IMR-90 (cell line): ENCODE results near the gene NMRK2. TPM values are rescaled to one million over a fixed set of nuclear protein-coding genes. Genes with fewer than 3 reads are reported as not detected.
A peak's percentile ranks its signal among the peaks of the same experiment; 100 is the strongest.

Experiments used
- ATAC-seq: fragments of 200-7000 bp; cut with Tn5 transposase; 2 replicates; pipeline ENCODE4 v1.9.1; 2020; ENCODE audit warnings: low read depth, mild to moderate bottlenecking, moderate library complexity
- BruUV-seq: library from RNA; stranded (reverse); fragments of 400-500 nt; replicated peaks from 2 replicates; lab custom pipeline; 2021; lab: Mats Ljungman, UMichigan
- CTCF ChIA-PET: fragments of 300-600 bp; formaldehyde crosslinking; extraction: SDS; loops from one replicate; lab custom pipeline; 2021; ENCODE audit warnings: antibody characterized with exemption; lab: Yijun Ruan, JAX
- POLR2A ChIA-PET: fragments of 300-600 bp; sonication (Branson Sonifier 250); formaldehyde crosslinking; loops from one replicate; lab custom pipeline; 2022; ENCODE audit warnings: antibody characterized with exemption; ENCODE audit not compliant: unreplicated experiment; lab: Charles Lee
- DNase-seq: peaks from one replicate; pipeline ENCODE4 v3.0.0; 2013
- H2AFZ ChIP-seq: replicated peaks from 2 replicates; pipeline ENCODE3; 2013; ENCODE audit warnings: low read length, mild to moderate bottlenecking; ENCODE audit not compliant: poor library complexity
- H2AK5ac ChIP-seq: 2 replicates; pipeline ENCODE4 v1.6.1; 2013; ENCODE audit warnings: low read depth, low read length, inconsistent platforms
- H2AK9ac ChIP-seq: replicated peaks from 2 replicates; pipeline ENCODE3; 2013; ENCODE audit warnings: mild to moderate bottlenecking, low read depth, low read length, moderate library complexity; ENCODE audit not compliant: poor library complexity
- H2BK120ac ChIP-seq: 2 replicates; pipeline ENCODE4 v1.6.1; 2013; ENCODE audit warnings: low read depth, low read length, inconsistent platforms
- H2BK15ac ChIP-seq: 3 replicates; pipeline ENCODE4 v1.6.1; 2013; ENCODE audit warnings: low read depth, low read length, inconsistent platforms
- H2BK20ac ChIP-seq: 2 replicates; pipeline ENCODE4 v1.6.1; 2013; ENCODE audit warnings: low read depth, mild to moderate bottlenecking, inconsistent platforms, low read length, moderate library complexity
- H2BK5ac ChIP-seq: 2 replicates; pipeline ENCODE4 v1.6.1; 2013; ENCODE audit warnings: mild to moderate bottlenecking, low read depth, low read length, inconsistent platforms; ENCODE audit not compliant: poor library complexity, severe bottlenecking
- H3K14ac ChIP-seq: replicated peaks from 2 replicates; pipeline ENCODE4 v1.6.1; 2013; ENCODE audit warnings: low read depth, low read length, inconsistent platforms
- H3K18ac ChIP-seq: 2 replicates; pipeline ENCODE4 v1.6.1; 2013; ENCODE audit warnings: low read depth, low read length, control low read depth
- H3K23ac ChIP-seq: 2 replicates; pipeline ENCODE4 v1.6.1; 2013; ENCODE audit warnings: low read depth, low read length, inconsistent platforms
- H3K27ac ChIP-seq: 2 replicates; pipeline ENCODE4 v1.5.1; 2013; ENCODE audit warnings: mild to moderate bottlenecking, control low read depth, low read length; ENCODE audit not compliant: insufficient read depth
- H3K27me3 ChIP-seq: 2 replicates; pipeline ENCODE4 v1.6.1; 2013; ENCODE audit warnings: low read length; ENCODE audit not compliant: control insufficient read depth, insufficient read depth
- H3K36me3 ChIP-seq: 2 replicates; pipeline ENCODE4 v1.6.1; 2013; ENCODE audit warnings: low read length, mixed read lengths; ENCODE audit not compliant: control insufficient read depth, insufficient read depth
- H3K4ac ChIP-seq: 2 replicates; pipeline ENCODE4 v1.6.1; 2013; ENCODE audit warnings: low read depth, low read length, inconsistent platforms
- H3K4me1 ChIP-seq: 2 replicates; pipeline ENCODE4 v1.6.1; 2013; ENCODE audit warnings: low read length, mixed read lengths; ENCODE audit not compliant: control insufficient read depth, insufficient read depth
- H3K4me2 ChIP-seq: 2 replicates; pipeline ENCODE4 v1.6.1; 2013; ENCODE audit warnings: low read depth, mild to moderate bottlenecking, control low read depth, low read length, moderate library complexity
- H3K4me3 ChIP-seq: 2 replicates; pipeline ENCODE4 v1.5.1; 2013; ENCODE audit warnings: low read depth, mild to moderate bottlenecking, control low read depth, low read length, moderate library complexity; ENCODE audit not compliant: insufficient read depth
- H3K56ac ChIP-seq: 2 replicates; pipeline ENCODE4 v1.6.1; 2013; ENCODE audit warnings: low read length, inconsistent platforms; ENCODE audit not compliant: insufficient read depth; ENCODE audit errors: extremely low read depth
- H3K79me1 ChIP-seq, 2 experiments: 2 replicates each; pipeline ENCODE4 v1.6.1; 2013; ENCODE audit warnings: low read length in 2 of 2, inconsistent platforms in 1 of 2, low read depth in 1 of 2
- H3K9ac ChIP-seq: 2 replicates; pipeline ENCODE4 v1.6.1; 2013; ENCODE audit warnings: low read depth, low read length, control low read depth
- H3K9me1 ChIP-seq: 2 replicates; pipeline ENCODE4 v1.6.1; 2013; ENCODE audit warnings: low read length, inconsistent platforms; ENCODE audit not compliant: insufficient read depth
- H3K9me3 ChIP-seq: 2 replicates; pipeline ENCODE4 v1.6.1; 2013; ENCODE audit warnings: low read length; ENCODE audit not compliant: control insufficient read depth, insufficient read depth
- H4K20me1 ChIP-seq: 2 replicates; pipeline ENCODE4 v1.6.1; 2013; ENCODE audit warnings: low read length, inconsistent platforms; ENCODE audit not compliant: insufficient read depth
- H4K5ac ChIP-seq: 2 replicates; pipeline ENCODE4 v1.6.1; 2013; ENCODE audit warnings: mild to moderate bottlenecking, low read depth, low read length, control low read depth
- H4K8ac ChIP-seq, 2 experiments: 2 replicates each; pipeline ENCODE4 v1.6.1; 2013; ENCODE audit warnings: low read depth in 2 of 2, low read length in 2 of 2, control low read depth in 1 of 2, inconsistent platforms in 1 of 2
- H4K91ac ChIP-seq: 2 replicates; pipeline ENCODE4 v1.6.1; 2013; ENCODE audit warnings: low read depth, low read length, inconsistent platforms; ENCODE audit not compliant: insufficient read depth
- BHLHE40 ChIP-seq: fragments of 150-350 bp; IDR thresholded peaks from 2 replicates; pipeline ENCODE4 v1.6.1; 2016; ENCODE audit warnings: mild to moderate bottlenecking, low read depth, low read length
- CTCF ChIP-seq: conservative IDR thresholded peaks from 2 replicates; pipeline ENCODE4 v1.5.1; 2012; ENCODE audit warnings: mild to moderate bottlenecking, low read depth, low read length, improper control_type of control experiment
- FOS ChIP-seq: fragments of 150-350 bp; IDR thresholded peaks from 2 replicates; pipeline ENCODE4 v1.6.1; 2016; ENCODE audit warnings: low read depth, low read length
- MAFK ChIP-seq: IDR thresholded peaks from 2 replicates; pipeline ENCODE4 v1.6.1; 2012; ENCODE audit warnings: low read depth, low read length, improper control_type of control experiment
- POLR2A ChIP-seq: IDR thresholded peaks from 2 replicates; pipeline ENCODE4 v1.6.1; 2012; ENCODE audit warnings: mild to moderate bottlenecking, low read depth, low read length
- RAD21 ChIP-seq: IDR thresholded peaks from 2 replicates; pipeline ENCODE4 v1.6.1; 2012; ENCODE audit warnings: low read length, improper control_type of control experiment
- WGBS, 2 experiments: methylation state at CpG; one replicate each; pipeline versions ENCODE4 v1.1.5 to v1.1.7; 2013; ENCODE audit warnings: missing lambda C conversion rate in 2 of 2; ENCODE audit not compliant: insufficient read length in 1 of 2; ENCODE audit errors: extremely low coverage in 2 of 2; 5-methylcytosine and 5-hydroxymethylcytosine counted together
- dilution Hi-C: fragments of 300-500 bp; cut with HindIII; formaldehyde crosslinking; loops from one replicate; pipeline ENCODE4 v1.14.3; 2018; ENCODE audit warnings: low sequenced_read_pairs; ENCODE audit not compliant: unreplicated experiment
- in situ Hi-C: fragments of 300-500 bp; cut with MboI; formaldehyde crosslinking; loops from 3 replicates; pipeline ENCODE4 v1.14.3; 2019; ENCODE audit warnings: low sequenced_read_pairs, inconsistent platforms, mixed read lengths
- intact Hi-C: fragments of 100-400 bp; cut with micrococcal nuclease; formaldehyde crosslinking; loops from 2 replicates; pipeline ENCODE4 v1.10.0; 2022
- polyA plus RNA-seq, 3 experiments: library from polyadenylated mRNA; depleted of rRNA; stranded (reverse); fragments of >200 nt; gene quantifications; 2 replicates each; pipeline ENCODE4 v1.2.3, GENCODE V29; 2012; ENCODE audit warnings: low replicate concordance in 1 of 3
- total RNA-seq: library from RNA; depleted of rRNA; stranded (reverse); fragments of >200 nt; gene quantifications from 2 replicates; pipeline ENCODE4 v1.2.3, GENCODE V29; 2012

The NMRK2 gene
- total and polyA plus RNA-seq, 2 of the 4 experiments (the other 2 are of a cell fraction) = not detected

GRCh38 chr19:3942790-3943409, 10.0 kb downstream of the NMRK2 start:
- dilution Hi-C loops (no loop called here), in situ Hi-C loops (no loop called here), intact Hi-C loops (no loop called here)
- no peak overlapping the region for H2BK20ac ChIP-seq
- ChIA-PET POLR2A (interaction anchor here (0.6 kb wide), 1 partner anchor 9 kb away, joined by 6 read pairs; no protein-coding TSS in a partner anchor), CTCF (no interaction called here)
- H3K18ac ChIP-seq = no peak overlapping the region
- DNase-seq (no peak), ATAC-seq (no peak)
- H3K4me1 ChIP-seq = no peaks in the 10 kb centered on the region
- no peak overlapping the region for H2AK5ac ChIP-seq
- TF ChIP-seq MAFK (no peak), POLR2A (no peak), FOS (no peak), CTCF (no peak), RAD21 (no peak), BHLHE40 (no peak)
- no peak overlapping the region for H3K4ac ChIP-seq
- H2AK9ac ChIP-seq = peak overlapping the region; percentile 70
- no peak overlapping the region for H4K5ac ChIP-seq
- H3K36me3 ChIP-seq = no peaks in the 10 kb centered on the region
- no peak overlapping the region for H4K91ac ChIP-seq
- H3K9ac ChIP-seq = no peak overlapping the region
- H4K20me1 ChIP-seq = no peaks in the 10 kb centered on the region
- no peak overlapping the region for H2BK15ac ChIP-seq
- no peak overlapping the region for H4K8ac ChIP-seq
- no peak overlapping the region for H3K27ac ChIP-seq
- no peak overlapping the region for H3K4me3 ChIP-seq
- no peaks in the 10 kb centered on the region for H3K9me1 ChIP-seq
- H3K56ac ChIP-seq = no peak overlapping the region
- H3K4me2 ChIP-seq = no peak overlapping the region
- no peak overlapping the region for H2BK5ac ChIP-seq
- no peak overlapping the region for H3K14ac ChIP-seq
- no peaks in the 10 kb centered on the region for H3K79me1 ChIP-seq
- WGBS, 2 experiments = no CpG with 5 or more reads among the region's 8 CpGs
- H2AFZ ChIP-seq = no peak overlapping the region
- H2BK120ac ChIP-seq = no peak overlapping the region
- no TSS peak for BruUV-seq
- H3K27me3 ChIP-seq = no peaks in the 10 kb centered on the region
- no peak overlapping the region for H3K23ac ChIP-seq
- H3K9me3 ChIP-seq = no peaks in the 10 kb centered on the region
